ENCODE data around the gene CTBP1. TPM values are rescaled to one million over a fixed set of nuclear protein-coding genes. Genes with fewer than 3 reads are reported as not detected.

CTBP1 gene
- total and polyA plus RNA-seq, 2 of the 8 experiments (the other 6 are each of a cell fraction or from before 2014, with no cell fraction given) = 128 to 185 TPM

DNA sequence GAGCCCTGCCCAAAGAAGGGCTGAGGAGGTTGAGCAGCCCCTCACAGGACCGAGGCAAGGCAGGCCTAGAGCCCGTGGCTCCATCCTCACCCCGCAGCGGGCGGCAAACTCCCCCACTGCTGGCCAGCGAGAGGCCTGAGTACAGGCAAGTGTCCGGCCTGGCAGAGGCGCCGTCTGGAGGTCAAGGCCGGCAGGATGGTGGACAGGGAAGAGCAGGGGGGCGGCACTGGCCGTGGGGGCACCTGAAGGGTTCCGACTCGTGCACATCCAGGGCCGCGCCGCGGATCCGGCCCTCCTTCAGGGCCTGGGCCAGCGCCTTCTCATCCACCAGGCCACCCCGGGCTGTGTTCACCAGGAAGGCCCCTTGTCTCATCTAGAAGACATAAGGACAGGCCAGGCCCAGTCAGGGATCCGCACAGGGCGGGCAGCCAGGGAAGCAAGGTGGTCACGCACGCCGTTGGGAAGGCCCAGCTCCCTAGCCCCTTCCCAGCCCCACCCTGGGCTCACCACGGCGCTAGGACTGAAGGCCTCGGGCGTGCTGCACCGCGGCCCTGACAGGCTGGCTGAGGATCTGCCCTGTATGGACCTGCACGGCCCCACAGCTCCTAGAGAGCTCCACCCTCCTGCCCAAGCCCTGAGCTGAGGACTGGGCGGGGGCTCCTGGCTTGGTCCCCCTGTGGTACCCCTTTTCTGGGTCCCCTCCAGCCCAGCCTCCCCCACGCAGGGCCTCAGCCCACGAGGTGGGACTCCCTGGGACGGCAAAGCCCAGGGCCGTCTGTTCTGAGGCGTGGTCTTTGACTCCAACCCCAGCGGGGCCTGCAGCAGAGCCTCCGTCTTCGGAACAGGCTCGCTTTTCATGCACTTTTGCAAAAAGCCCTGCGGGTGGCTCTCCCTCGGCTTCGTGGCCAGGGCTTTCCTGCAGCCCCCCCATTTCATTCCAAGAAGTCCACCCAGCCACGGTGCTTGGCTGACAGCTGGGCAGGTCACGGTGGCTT, 34.5 kb downstream of the CTBP1 start:
- H3K23ac ChIP-seq (ENCODE audit: insufficient read length) = no peak overlapping the region

More for the DNA sequence above, 34.5 kb downstream of the CTBP1 start:
- H3K79me2 ChIP-seq (ENCODE audit: control insufficient read depth in 1 of 2, insufficient read depth in 2 of 2, low read length in 2 of 2) = no peaks in the 10 kb centered on the region
- no peak for TF ChIP-seq CHD2 (IDR thresholded peaks at IDR 0.05; ENCODE audit: low read length)
- no peak for TF ChIP-seq POLR2AphosphoS5 (IDR thresholded peaks at IDR 0.05; ENCODE audit: low read depth, low read length)
- TF ChIP-seq TBP (IDR thresholded peaks at IDR 0.05; ENCODE audit: low read depth, low read length) = no peak
- no peak for TF ChIP-seq RNF2 (IDR thresholded peaks at IDR 0.05; ENCODE audit: borderline replicate concordance, low read depth, low read length, missing control alignments, poor library complexity, severe bottlenecking)
- no peak for TF ChIP-seq JUN (IDR thresholded peaks at IDR 0.05; ENCODE audit: low read depth, low read length)
- no peak for TF ChIP-seq SIN3A (conservative IDR thresholded peaks at IDR 0.05 in 1 of 2, IDR thresholded peaks at IDR 0.05 in 1 of 2; ENCODE audit: low read depth in 1 of 2, low read length in 2 of 2)
- no peak overlapping the region for H3K14ac ChIP-seq (ENCODE audit: insufficient read length)
- H4K20me1 ChIP-seq (replicated peaks in 1 of 2; ENCODE audit: control insufficient read depth in 1 of 2, insufficient read depth in 2 of 2, low read length in 2 of 2) = peaks cover 2 to 15% of the 10 kb centered on the region in 2 experiments
- no peaks in the 10 kb centered on the region for H3K9me3 ChIP-seq (ENCODE audit: insufficient read depth in 2 of 2, low read depth in 1 of 2, low read length in 1 of 2)
- H3K4ac ChIP-seq (replicated peaks; ENCODE audit: insufficient read length, low read depth, low read length) = no peak overlapping the region
- H4K5ac ChIP-seq (ENCODE audit: insufficient read length, low read depth, low read length) = no peak overlapping the region
- no peaks in the 10 kb centered on the region for H3K4me1 ChIP-seq (replicated peaks in 1 of 4; ENCODE audit: control insufficient read depth in 3 of 4, insufficient read depth in 4 of 4, low read length in 3 of 4)
- H2BK12ac ChIP-seq (ENCODE audit: low read depth, low read length) = no peak overlapping the region
- H3K56ac ChIP-seq (replicated peaks; ENCODE audit: insufficient read length, low read depth, low read length) = no peak overlapping the region
- H3K23me2 ChIP-seq (ENCODE audit: low read depth, low read length) = no peaks in the 10 kb centered on the region
- no peak overlapping the region for H3K18ac ChIP-seq (ENCODE audit: extremely low read depth, low read length)
- H3K9ac ChIP-seq (replicated peaks in 1 of 4; ENCODE audit: extremely low read depth in 1 of 4, low read depth in 3 of 4, low read length in 3 of 4) = no peak overlapping the region
- H3K36me3 ChIP-seq (ENCODE audit: control insufficient read depth in 2 of 4, insufficient read depth in 4 of 4, low read length in 3 of 4) = peaks cover 5 to 48% (median 15%) of the 10 kb centered on the region in 4 experiments; a peak in 6 of 8 replicates
- H3K79me1 ChIP-seq (ENCODE audit: low read depth, low read length) = peaks cover 2% of the 10 kb centered on the region; the same call in 1 of the 2 replicates
- H2BK15ac ChIP-seq (ENCODE audit: low read length) = no peak overlapping the region
- no peak overlapping the region for H2BK120ac ChIP-seq (replicated peaks; ENCODE audit: low read depth, low read length)
- H3K27me3 ChIP-seq (replicated peaks in 1 of 4; ENCODE audit: control insufficient read depth in 3 of 4, extremely low read depth in 1 of 4, insufficient read depth in 3 of 4, low read length in 3 of 4) = no peaks in the 10 kb centered on the region
- no peak overlapping the region for H2AK5ac ChIP-seq (ENCODE audit: low read depth, low read length)
- H2AFZ ChIP-seq (ENCODE audit: low read length) = no peak overlapping the region
- FAIRE-seq (no peak), DNase-seq (ENCODE audit: low read depth in 1 of 2, low spot score in 2 of 2) (no peak)
- ChIA-PET POLR2A (ENCODE audit: partially characterized antibody) (no interaction called here), CTCF (ENCODE audit: partially characterized antibody) (interaction anchor here (1.1 kb wide), 1 partner anchor 84 kb away, joined by 4 read pairs; no protein-coding TSS in a partner anchor)
- H3K27ac ChIP-seq (ENCODE audit: low read depth, low read length) = no peak overlapping the region
- 96% methylated on average over 32 of the region's 48 CpGs; no CpG with 5 or more reads in 1 of the 2 experiments for WGBS, 2 experiments (ENCODE audit: extremely low coverage in 1 of 2, insufficient coverage in 1 of 2, insufficient read length in 1 of 2, insufficient replicate concordance in 2 of 2, low coverage in 1 of 2, low lambda C conversion rate in 2 of 2, missing lambda C conversion rate in 1 of 2)
- no peak overlapping the region for H2BK20ac ChIP-seq (ENCODE audit: low read length)
- H4K8ac ChIP-seq (ENCODE audit: extremely low read depth, insufficient read depth, low read length) = no peak overlapping the region
- no peak overlapping the region for H2BK5ac ChIP-seq (ENCODE audit: low read depth, low read length)
- no peak overlapping the region for H3K4me3 ChIP-seq (ENCODE audit: extremely low read depth in 1 of 4, insufficient read depth in 2 of 4, low read depth in 3 of 4, low read length in 4 of 4)
- no peak overlapping the region for H4K91ac ChIP-seq (replicated peaks; ENCODE audit: insufficient read length, low read length)
- H3K4me2 ChIP-seq (ENCODE audit: insufficient read depth in 1 of 2, low read depth in 2 of 2, low read length in 2 of 2) = no peak overlapping the region
